Parathyroid adenoma (tissue), 2 donors: ENCODE results near the gene C7orf25.

ENCODE experiments used
- H2AFZ ChIP-seq: fragments of 300-600 bp; sonication (generic); one replicate; pipeline ENCODE4 v1.7.0; 2017; ENCODE audit warnings: antibody characterized with exemption, mild to moderate bottlenecking
- H3K27ac ChIP-seq: fragments of 300-600 bp; sonication (generic); one replicate; pipeline ENCODE4 v1.7.0; 2017
- H3K27me3 ChIP-seq: fragments of 300-600 bp; sonication (generic); one replicate; pipeline ENCODE4 v1.7.0; 2017; ENCODE audit warnings: low read length; ENCODE audit not compliant: control insufficient read depth, insufficient read depth
- H3K36me3 ChIP-seq: fragments of 300-600 bp; sonication (generic); one replicate; pipeline ENCODE4 v1.7.0; 2017; ENCODE audit warnings: low read length; ENCODE audit not compliant: control insufficient read depth, insufficient read depth
- H3K4me1 ChIP-seq: fragments of 300-600 bp; sonication (generic); one replicate; pipeline ENCODE4 v1.7.0; 2017; ENCODE audit warnings: control low read depth
- H3K4me2 ChIP-seq: fragments of 300-600 bp; sonication (generic); one replicate; pipeline ENCODE4 v1.7.0; 2017; ENCODE audit warnings: low read length
- H3K4me3 ChIP-seq: fragments of 300-600 bp; sonication (generic); one replicate; pipeline ENCODE4 v1.7.0; 2017; ENCODE audit warnings: low read depth, low read length
- H3K79me2 ChIP-seq: fragments of 300-600 bp; sonication (generic); one replicate; pipeline ENCODE4 v1.7.0; 2017; ENCODE audit warnings: control low read depth
- H3K9ac ChIP-seq: fragments of 300-600 bp; sonication (generic); one replicate; pipeline ENCODE4 v1.7.0; 2017; ENCODE audit warnings: mild to moderate bottlenecking
- H3K9me3 ChIP-seq: fragments of 300-600 bp; sonication (generic); one replicate; pipeline ENCODE4 v1.7.0; 2017; ENCODE audit warnings: low read length; ENCODE audit not compliant: control insufficient read depth
- TF ChIP-seq, protein P1 (sequence below): fragments of 300-600 bp; sonication (generic); IDR thresholded peaks from one replicate; pipeline ENCODE4 v1.7.0; 2017; ENCODE audit warnings: antibody characterized with exemption, mild to moderate bottlenecking
- donor health status: primary hyperparathyroidism.

Gene C7orf25

DNA sequence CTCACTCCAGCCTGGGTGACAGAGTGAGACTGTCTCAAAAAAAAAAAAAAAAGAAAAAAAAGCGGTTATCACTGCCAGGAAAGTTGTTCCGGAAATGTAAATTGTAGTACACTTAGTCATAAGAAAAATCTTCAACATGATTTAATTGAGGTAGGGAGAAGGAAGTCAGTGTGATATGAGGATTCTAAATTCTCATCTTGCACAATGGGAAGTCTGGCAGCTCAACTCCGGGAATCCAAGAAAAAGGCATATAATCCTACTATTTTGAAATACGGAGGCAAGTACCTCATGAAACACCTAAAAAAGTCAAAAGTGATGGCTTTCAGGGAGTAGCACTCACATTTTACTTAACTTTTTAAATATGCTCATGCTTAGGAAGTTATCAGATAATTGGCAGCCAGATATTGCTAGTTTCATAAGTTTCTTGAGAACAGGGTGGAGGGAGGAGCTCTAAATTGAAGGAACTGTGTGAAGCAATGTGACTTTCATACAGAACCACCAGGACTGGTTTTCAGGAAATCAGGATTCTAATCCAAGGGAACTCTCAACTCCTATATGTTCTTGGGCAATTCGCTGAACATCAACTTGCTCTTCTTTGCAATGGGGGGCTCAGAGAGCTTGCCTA, 2.7 kb upstream of the C7orf25 start:
- Histone ChIP-seq H3K9ac (no peak overlapping the region), H3K4me1 (peaks cover 14% of the 10 kb centered on the region), H3K27ac (no peak overlapping the region), H3K36me3 (no peaks in the 10 kb centered on the region), H3K27me3 (no peaks in the 10 kb centered on the region), H2AFZ (no peak overlapping the region), H3K4me2 (no peak overlapping the region), H3K9me3 (no peaks in the 10 kb centered on the region), H3K79me2 (no peaks in the 10 kb centered on the region), H3K4me3 (no peak overlapping the region)
- TF ChIP-seq, protein P1, sequence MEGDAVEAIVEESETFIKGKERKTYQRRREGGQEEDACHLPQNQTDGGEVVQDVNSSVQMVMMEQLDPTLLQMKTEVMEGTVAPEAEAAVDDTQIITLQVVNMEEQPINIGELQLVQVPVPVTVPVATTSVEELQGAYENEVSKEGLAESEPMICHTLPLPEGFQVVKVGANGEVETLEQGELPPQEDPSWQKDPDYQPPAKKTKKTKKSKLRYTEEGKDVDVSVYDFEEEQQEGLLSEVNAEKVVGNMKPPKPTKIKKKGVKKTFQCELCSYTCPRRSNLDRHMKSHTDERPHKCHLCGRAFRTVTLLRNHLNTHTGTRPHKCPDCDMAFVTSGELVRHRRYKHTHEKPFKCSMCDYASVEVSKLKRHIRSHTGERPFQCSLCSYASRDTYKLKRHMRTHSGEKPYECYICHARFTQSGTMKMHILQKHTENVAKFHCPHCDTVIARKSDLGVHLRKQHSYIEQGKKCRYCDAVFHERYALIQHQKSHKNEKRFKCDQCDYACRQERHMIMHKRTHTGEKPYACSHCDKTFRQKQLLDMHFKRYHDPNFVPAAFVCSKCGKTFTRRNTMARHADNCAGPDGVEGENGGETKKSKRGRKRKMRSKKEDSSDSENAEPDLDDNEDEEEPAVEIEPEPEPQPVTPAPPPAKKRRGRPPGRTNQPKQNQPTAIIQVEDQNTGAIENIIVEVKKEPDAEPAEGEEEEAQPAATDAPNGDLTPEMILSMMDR: no peak

DNA sequence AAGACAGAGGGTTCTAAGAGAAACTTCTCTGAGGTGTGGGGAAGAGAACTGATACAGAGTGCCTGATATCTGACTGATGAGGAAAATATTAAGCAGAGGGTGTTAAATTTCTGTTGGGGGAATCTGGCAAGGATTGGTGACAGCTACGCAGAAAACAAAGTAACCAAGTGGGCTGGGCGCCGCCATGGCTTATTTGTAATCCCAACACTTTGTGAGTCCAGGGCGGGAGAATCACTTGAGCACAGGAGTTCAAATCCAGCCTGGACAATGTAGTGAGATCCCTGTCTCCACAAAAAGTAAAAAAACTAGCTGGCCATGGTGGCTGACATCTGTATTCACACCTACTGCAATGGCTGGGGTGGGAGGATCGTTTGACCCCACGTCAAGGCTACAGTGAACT, 2.1 kb upstream of the C7orf25 start:
- Histone ChIP-seq H2AFZ (no peak overlapping the region), H3K36me3 (no peaks in the 10 kb centered on the region), H3K9me3 (no peaks in the 10 kb centered on the region), H3K27me3 (no peaks in the 10 kb centered on the region), H3K4me3 (no peak overlapping the region), H3K27ac (no peak overlapping the region), H3K4me2 (no peak overlapping the region), H3K79me2 (no peaks in the 10 kb centered on the region), H3K9ac (no peak overlapping the region), H3K4me1 (peaks cover 14% of the 10 kb centered on the region)
- TF ChIP-seq, protein P1: no peak

DNA sequence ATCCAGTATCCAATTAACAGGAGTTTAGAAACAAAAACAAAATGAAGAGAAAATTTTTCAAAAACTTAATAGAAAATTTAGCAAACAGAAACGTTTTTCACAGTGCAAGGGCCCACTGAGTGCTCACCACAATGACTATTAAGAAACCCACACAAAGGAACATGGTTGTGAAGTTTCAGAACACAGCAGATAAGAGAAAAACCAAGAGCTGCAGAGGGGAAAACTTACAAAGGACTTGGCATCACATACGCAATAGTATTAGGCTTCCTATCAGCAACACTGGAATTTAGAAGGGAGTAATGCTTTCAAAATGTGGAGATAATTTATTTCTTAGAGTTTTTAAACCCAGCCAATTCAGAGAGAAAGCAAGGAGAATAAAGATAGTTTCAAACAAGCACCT, 1.7 kb upstream of the C7orf25 start:
- TF ChIP-seq, protein P1: no peak
- no peak overlapping the region for H3K27ac ChIP-seq
- H3K27me3 ChIP-seq: no peaks in the 10 kb centered on the region
- peaks cover 14% of the 10 kb centered on the region for H3K4me1 ChIP-seq
- no peaks in the 10 kb centered on the region for H3K79me2 ChIP-seq
- H3K36me3 ChIP-seq: no peaks in the 10 kb centered on the region
- H3K9me3 ChIP-seq: no peaks in the 10 kb centered on the region
- H2AFZ ChIP-seq: no peak overlapping the region
- no peak overlapping the region for H3K4me2 ChIP-seq
- H3K9ac ChIP-seq: no peak overlapping the region
- no peak overlapping the region for H3K4me3 ChIP-seq

DNA sequence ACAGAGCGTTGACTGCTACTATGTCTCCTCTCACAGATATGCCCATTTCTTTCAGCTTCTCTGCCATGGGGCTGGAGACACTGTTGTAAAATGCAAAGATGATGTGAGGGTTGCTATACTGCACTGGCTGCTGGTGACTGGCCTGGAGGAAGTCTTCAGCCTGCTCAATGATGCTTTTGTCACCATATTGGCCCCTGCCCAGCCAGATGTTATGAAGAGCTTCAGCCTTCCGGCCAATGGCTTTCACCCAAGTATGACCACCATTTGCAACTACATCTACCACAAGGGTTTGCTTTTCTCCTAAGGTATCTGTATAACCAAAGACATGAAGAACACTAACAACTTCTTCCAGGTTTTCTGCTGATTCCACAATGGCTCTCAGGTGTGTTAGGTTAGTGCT, 1.6 kb downstream of the C7orf25 start:
- Histone ChIP-seq H3K9me3 (no peaks in the 10 kb centered on the region), H3K9ac (no peak overlapping the region), H3K4me2 (no peak overlapping the region), H3K4me1 (peaks cover 14% of the 10 kb centered on the region), H3K79me2 (no peaks in the 10 kb centered on the region), H3K36me3 (no peaks in the 10 kb centered on the region), H2AFZ (no peak overlapping the region), H3K27ac (peak overlapping the region; percentile 61), H3K4me3 (no peak overlapping the region), H3K27me3 (no peaks in the 10 kb centered on the region)
- TF ChIP-seq, protein P1: no peak

DNA sequence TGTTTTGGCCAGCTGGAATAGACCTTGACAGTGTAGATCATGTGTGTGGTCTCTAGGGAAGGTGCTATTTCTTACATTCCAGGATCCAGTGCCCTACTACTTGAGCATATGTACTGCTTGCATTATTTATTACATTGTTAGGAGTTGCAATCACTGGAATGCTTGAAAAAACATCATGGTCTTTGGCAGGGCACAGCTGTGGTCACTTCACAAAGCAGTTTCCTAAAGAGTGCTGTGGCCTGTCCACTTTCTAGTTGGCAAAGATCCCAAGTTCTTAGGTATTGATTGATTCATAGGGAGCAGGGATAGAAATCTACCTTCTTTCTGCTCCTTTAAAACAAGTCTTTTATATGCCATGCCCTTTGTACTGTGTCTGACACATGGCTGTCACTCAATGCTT, 4.6 kb downstream of the C7orf25 start:
- H3K36me3 ChIP-seq: no peaks in the 10 kb centered on the region
- H3K9ac ChIP-seq: no peak overlapping the region
- no peak overlapping the region for H3K4me2 ChIP-seq
- TF ChIP-seq, protein P1: no peak
- H3K27ac ChIP-seq: no peak overlapping the region
- no peak overlapping the region for H2AFZ ChIP-seq
- H3K27me3 ChIP-seq: no peaks in the 10 kb centered on the region
- H3K9me3 ChIP-seq: no peaks in the 10 kb centered on the region
- H3K4me3 ChIP-seq: no peak overlapping the region
- H3K4me1 ChIP-seq: peaks cover 10% of the 10 kb centered on the region
- H3K79me2 ChIP-seq: no peaks in the 10 kb centered on the region
